ENCODE data around the gene NDUFB10.

The NDUFB10 gene

GRCh38 chr16:1963806-1964505, 4.6 kb downstream of the NDUFB10 start:
- DNase-seq (ENCODE audit: low spot score): no peak
- Mint-ChIP-seq H3K27ac (peak overlapping the region; percentile 91), H3K4me3 (peak overlapping the region; percentile 97), H3K27me3 (ENCODE audit: low read depth) (no peaks in the 10 kb centered on the region), H3K9me3 (no peaks in the 10 kb centered on the region), H3K4me1 (ENCODE audit: low read depth) (peaks cover 29% of the 10 kb centered on the region), H3K36me3 (ENCODE audit: low read depth) (peaks cover 39% of the 10 kb centered on the region)

- H3K4me1 Mint-ChIP-seq (ENCODE audit: low read depth): peaks cover 29% of the 10 kb centered on the region
- peaks cover 39% of the 10 kb centered on the region for H3K36me3 Mint-ChIP-seq (ENCODE audit: low read depth)
- H3K9me3 Mint-ChIP-seq: no peaks in the 10 kb centered on the region
- peak; percentile 100 for DNase-seq (ENCODE audit: low spot score)
- H3K27me3 Mint-ChIP-seq (ENCODE audit: low read depth): no peaks in the 10 kb centered on the region
- peak within 1 kb of the TSS; percentile 97 for H3K27ac Mint-ChIP-seq
- H3K4me3 Mint-ChIP-seq: peak within 1 kb of the TSS; percentile 97
Observed at GRCh38 chr16:1964506-1965395, 5.4 kb downstream of the NDUFB10 start, which contains the start of gene RPS2. RPS2 (minus strand) TSS chr16:1964826; CDS start chr16:1964625, 201 bp downstream.

- H3K27ac Mint-ChIP-seq: peak overlapping the region; percentile 97
- peaks cover 23% of the 10 kb centered on the region for H3K4me1 Mint-ChIP-seq (ENCODE audit: low read depth)
- DNase-seq (ENCODE audit: low spot score): no peak
- no peaks in the 10 kb centered on the region for H3K27me3 Mint-ChIP-seq (ENCODE audit: low read depth)
- peak overlapping the region; percentile 97 for H3K4me3 Mint-ChIP-seq
- peaks cover 37% of the 10 kb centered on the region for H3K36me3 Mint-ChIP-seq (ENCODE audit: low read depth)
- no peaks in the 10 kb centered on the region for H3K9me3 Mint-ChIP-seq
Observed at GRCh38 chr16:1965396-1966001, 6.2 kb downstream of the NDUFB10 start.

DNA sequence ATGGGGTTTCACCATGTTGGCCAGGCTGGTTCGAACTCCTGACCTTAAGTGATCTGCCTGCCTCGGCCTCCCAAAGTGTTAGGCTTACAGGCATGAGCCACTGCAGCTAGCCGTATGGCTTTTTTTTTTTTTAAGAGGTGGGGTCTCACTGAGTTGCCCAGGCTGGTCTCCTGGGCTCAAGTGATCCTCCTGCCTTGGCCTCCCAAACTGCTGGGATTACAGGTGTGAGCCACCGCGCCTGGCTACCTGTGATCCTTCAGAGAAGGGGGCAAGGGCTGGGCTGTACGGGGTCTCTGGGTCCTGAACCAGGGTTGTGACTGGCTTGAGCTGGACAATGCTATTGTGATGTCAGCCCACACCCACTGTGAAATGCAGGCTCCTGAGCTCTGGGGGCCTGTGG, 7.1 kb downstream of the NDUFB10 start, which contains the start of gene RNF151:
RNF151 (plus strand) TSS at position 397 of the 400 bp plus-strand sequence. CDS start 26 bp downstream, outside the sequence.
- Mint-ChIP-seq H3K9me3 (no peaks in the 10 kb centered on the region), H3K4me1 (ENCODE audit: low read depth) (peaks cover 18% of the 10 kb centered on the region), H3K27me3 (ENCODE audit: low read depth) (no peaks in the 10 kb centered on the region), H3K4me3 (peak within 1 kb of the TSS; percentile 97), H3K27ac (peak within 1 kb of the TSS; percentile 97), H3K36me3 (ENCODE audit: low read depth) (peaks cover 30% of the 10 kb centered on the region)
- no peak for DNase-seq (ENCODE audit: low spot score)

DNA sequence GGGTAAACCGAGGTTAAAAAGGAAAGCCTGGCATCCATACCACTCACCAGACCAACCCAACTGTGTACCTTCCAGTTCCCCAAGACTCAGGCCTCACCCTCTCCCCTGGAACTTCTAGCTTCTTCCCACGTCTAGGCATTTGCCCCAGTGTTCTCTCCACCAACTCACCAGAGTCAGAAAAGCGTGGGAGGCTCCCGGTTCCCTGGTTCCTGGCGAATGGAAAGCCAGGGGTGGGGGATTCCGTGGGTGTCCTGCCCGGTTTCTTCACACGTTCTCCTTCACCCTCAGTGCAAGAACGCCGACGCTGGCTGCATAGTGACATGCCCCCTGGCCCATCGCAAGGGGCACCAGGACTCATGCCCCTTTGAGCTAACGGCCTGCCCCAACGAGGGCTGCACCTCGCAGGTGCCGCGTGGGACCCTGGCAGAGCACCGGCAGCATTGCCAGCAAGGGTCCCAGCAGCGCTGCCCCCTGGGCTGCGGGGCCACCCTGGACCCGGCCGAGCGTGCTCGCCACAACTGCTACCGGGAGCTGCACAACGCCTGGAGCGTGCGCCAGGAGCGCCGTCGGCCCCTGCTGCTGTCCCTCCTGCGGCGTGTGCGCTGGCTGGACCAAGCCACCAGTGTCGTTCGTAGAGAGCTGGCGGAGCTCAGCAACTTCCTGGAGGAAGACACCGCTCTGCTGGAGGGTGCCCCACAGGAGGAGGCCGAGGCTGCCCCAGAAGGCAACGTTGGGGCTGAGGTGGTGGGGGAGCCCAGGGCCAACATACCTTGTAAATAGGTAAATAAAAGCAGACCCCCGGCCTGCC, 9.0 kb downstream of the NDUFB10 start:
- no peak overlapping the region for H3K4me3 Mint-ChIP-seq
- no peak overlapping the region for H3K27ac Mint-ChIP-seq
- no peaks in the 10 kb centered on the region for H3K9me3 Mint-ChIP-seq
- H3K36me3 Mint-ChIP-seq (ENCODE audit: low read depth): peaks cover 13% of the 10 kb centered on the region
- no peak for DNase-seq (ENCODE audit: low spot score)
- H3K27me3 Mint-ChIP-seq (ENCODE audit: low read depth): no peaks in the 10 kb centered on the region
- peaks cover 23% of the 10 kb centered on the region for H3K4me1 Mint-ChIP-seq (ENCODE audit: low read depth)

DNA sequence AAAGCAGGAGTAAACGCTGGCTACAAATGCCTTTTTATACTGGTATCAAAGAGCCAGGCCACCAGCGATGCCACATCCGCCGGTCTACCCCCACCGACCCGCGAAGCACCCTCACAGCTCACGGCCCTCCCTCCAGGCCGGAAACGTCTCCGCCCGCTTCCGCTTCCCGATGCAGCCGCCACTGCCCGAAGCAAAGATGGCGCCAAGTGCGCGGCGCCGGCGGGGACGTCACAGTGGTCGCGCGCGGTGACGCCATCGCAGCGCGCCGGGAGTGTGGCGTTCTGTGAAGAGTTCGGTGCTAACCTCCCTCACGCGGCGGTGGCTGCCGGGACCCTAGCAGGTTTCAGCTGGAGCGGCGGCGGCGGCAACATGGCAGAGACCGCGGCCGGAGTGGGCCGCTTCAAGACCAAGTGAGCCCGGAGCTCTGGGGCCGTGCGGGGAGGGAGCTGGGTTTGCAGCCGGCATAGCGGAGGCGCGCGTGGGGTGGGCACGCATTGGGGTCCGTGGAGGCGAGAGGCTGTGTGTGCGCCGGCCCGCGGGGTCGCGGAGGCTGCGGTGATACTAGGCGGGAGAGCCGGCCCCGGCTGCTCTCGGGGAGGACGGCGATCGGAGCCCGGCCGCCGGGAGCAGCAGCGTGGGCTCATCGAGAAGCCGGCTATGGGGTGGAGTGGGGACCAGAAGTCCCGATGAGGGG, 12.6 kb downstream of the NDUFB10 start, which contains the start of gene TBL3:
TBL3 (plus strand) TSS at position 258 of the 694 bp plus-strand sequence; CDS start at position 370, 112 bp downstream.
- no peaks in the 10 kb centered on the region for H3K27me3 Mint-ChIP-seq (ENCODE audit: low read depth)
- H3K27ac Mint-ChIP-seq: peak within 1 kb of the TSS; percentile 98
- peak; percentile 98 for DNase-seq (ENCODE audit: low spot score)
- no peaks in the 10 kb centered on the region for H3K9me3 Mint-ChIP-seq
- peaks cover 6% of the 10 kb centered on the region for H3K36me3 Mint-ChIP-seq (ENCODE audit: low read depth)
- H3K4me1 Mint-ChIP-seq (ENCODE audit: low read depth): peaks cover 14% of the 10 kb centered on the region
- H3K4me3 Mint-ChIP-seq: peak within 1 kb of the TSS; percentile 97

- H3K36me3 Mint-ChIP-seq (ENCODE audit: low read depth): peaks cover 7% of the 10 kb centered on the region
Observed at GRCh38 chr16:1972490-1972877, 13.1 kb downstream of the NDUFB10 start.

GRCh38 chr16:1973461-1974156, 14.3 kb downstream of the NDUFB10 start:
- peaks cover 9% of the 10 kb centered on the region for H3K36me3 Mint-ChIP-seq (ENCODE audit: low read depth)
- H3K4me3 Mint-ChIP-seq: peak overlapping the region; percentile 34

More at GRCh38 chr16:1972490-1972877, 13.1 kb downstream of the NDUFB10 start:
- H3K27me3 Mint-ChIP-seq (ENCODE audit: low read depth): no peaks in the 10 kb centered on the region
- no peak for DNase-seq (ENCODE audit: low spot score)
- peak overlapping the region; percentile 97 for H3K4me3 Mint-ChIP-seq
- peak overlapping the region; percentile 98 for H3K27ac Mint-ChIP-seq
- H3K4me1 Mint-ChIP-seq (ENCODE audit: low read depth): peaks cover 14% of the 10 kb centered on the region
- H3K9me3 Mint-ChIP-seq: no peaks in the 10 kb centered on the region

DNA sequence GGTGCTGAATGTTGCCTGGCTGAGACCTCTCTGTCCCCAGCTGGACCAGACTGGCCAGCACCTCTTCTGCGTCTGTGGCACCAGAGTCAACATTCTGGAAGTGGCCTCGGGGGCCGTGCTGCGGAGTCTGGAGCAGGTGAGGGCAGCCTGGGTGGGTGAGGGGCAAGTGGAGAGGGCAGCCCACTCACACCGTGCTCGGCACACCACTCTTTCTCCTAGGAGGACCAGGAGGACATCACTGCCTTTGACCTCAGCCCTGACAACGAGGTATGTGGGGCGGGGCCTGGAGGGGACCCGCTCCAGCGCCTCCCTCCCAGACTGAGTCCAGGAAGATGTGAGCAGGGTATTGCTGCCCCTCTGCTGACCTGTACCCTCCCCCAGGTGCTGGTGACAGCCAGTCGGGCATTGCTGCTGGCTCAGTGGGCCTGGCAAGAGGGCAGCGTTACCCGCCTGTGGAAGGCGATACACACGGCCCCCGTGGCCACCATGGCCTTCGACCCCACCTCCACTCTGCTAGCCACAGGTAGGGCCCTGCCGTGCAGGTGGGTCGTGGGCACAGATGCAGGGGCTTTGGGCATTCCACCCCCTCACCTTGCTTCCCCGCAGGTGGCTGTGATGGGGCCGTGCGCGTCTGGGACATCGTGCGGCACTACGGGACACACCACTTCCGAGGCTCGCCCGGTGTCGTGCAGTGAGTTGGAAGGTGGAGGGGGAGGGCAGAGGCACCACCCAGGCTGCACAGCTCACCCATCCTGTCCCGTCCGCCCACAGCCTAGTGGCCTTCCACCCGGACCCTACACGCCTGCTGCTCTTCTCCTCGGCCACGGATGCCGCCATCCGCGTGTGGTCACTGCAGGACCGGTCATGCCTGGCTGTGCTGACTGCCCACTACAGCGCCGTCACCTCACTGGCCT, 15.1 kb downstream of the NDUFB10 start:
- no peak for DNase-seq (ENCODE audit: low spot score)
- Mint-ChIP-seq H3K27me3 (ENCODE audit: low read depth) (no peaks in the 10 kb centered on the region), H3K27ac (no peak overlapping the region), H3K36me3 (ENCODE audit: low read depth) (peaks cover 9% of the 10 kb centered on the region), H3K9me3 (no peaks in the 10 kb centered on the region), H3K4me1 (ENCODE audit: low read depth) (peaks cover 14% of the 10 kb centered on the region), H3K4me3 (no peak overlapping the region)

More at GRCh38 chr16:1973461-1974156, 14.3 kb downstream of the NDUFB10 start:
- Mint-ChIP-seq H3K27me3 (ENCODE audit: low read depth) (no peaks in the 10 kb centered on the region), H3K9me3 (no peaks in the 10 kb centered on the region), H3K27ac (no peak overlapping the region), H3K4me1 (ENCODE audit: low read depth) (peaks cover 14% of the 10 kb centered on the region)
- DNase-seq (ENCODE audit: low spot score): no peak

DNA sequence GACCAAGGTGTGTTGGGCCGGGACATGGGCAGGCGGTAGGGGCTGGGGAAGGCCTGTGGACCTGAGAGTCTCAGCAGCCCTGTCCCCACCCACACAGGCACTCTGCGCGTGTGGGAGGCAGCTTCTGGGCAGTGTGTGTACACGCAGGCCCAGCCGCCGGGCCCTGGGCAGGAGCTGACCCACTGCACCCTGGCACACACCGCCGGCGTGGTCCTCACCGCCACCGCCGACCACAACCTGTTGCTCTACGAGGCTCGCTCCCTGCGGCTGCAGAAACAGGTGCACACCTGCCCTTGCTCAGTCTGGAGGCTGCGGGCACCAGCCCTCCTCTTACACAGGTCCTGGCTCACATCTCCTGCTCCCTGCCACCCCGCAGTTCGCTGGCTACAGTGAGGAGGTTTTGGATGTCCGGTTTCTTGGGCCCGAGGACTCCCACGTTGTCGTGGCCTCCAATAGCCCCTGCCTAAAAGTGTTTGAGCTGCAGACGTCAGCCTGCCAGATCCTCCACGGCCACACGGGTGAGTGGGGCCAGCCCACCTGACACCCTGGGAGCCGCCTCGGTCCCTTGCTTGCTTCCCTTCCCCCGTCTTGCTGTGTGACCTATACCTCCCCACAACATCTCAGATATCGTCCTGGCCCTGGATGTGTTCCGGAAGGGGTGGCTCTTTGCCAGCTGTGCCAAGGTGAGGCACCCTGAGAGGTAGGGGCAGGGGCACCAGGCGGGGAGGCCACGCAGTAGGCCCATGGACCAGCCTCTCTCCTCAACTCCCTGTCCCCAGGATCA, 16.3 kb downstream of the NDUFB10 start:
- Mint-ChIP-seq H3K27ac (no peak overlapping the region), H3K36me3 (ENCODE audit: low read depth) (peaks cover 9% of the 10 kb centered on the region), H3K9me3 (no peaks in the 10 kb centered on the region), H3K4me1 (ENCODE audit: low read depth) (peaks cover 14% of the 10 kb centered on the region), H3K4me3 (no peak overlapping the region), H3K27me3 (ENCODE audit: low read depth) (peaks cover 5% of the 10 kb centered on the region)
- DNase-seq (ENCODE audit: low spot score): no peak

- H3K4me1 Mint-ChIP-seq (ENCODE audit: low read depth): peaks cover 11% of the 10 kb centered on the region
- peaks cover 10% of the 10 kb centered on the region for H3K27me3 Mint-ChIP-seq (ENCODE audit: low read depth)
- H3K27ac Mint-ChIP-seq: no peak overlapping the region
- no peak overlapping the region for H3K4me3 Mint-ChIP-seq
- no peak for DNase-seq (ENCODE audit: low spot score)
- H3K9me3 Mint-ChIP-seq: no peaks in the 10 kb centered on the region
- H3K36me3 Mint-ChIP-seq (ENCODE audit: low read depth): peaks cover 9% of the 10 kb centered on the region
Observed at GRCh38 chr16:1976216-1976520, 16.8 kb downstream of the NDUFB10 start.

Measured in T-helper 2 cell treated with Interferon-gamma antibody and Interleukin-4, amounts not matched to agents 5 μg/mL and 100 μg/mL, for 36 hours (primary cell).